ENCODE results near the gene CALML5.

- no peak for TF ChIP-seq CTCF (IDR thresholded peaks at IDR 0.05; ENCODE audit: borderline replicate concordance, extremely low read depth, low read length, poor library complexity, severe bottlenecking)
- TF ChIP-seq EZH2 (IDR thresholded peaks at IDR 0.05; ENCODE audit: borderline replicate concordance, low read depth, low read length, severe bottlenecking) = no peak
Observed at GRCh38 chr10:5480162-5480941, 19.0 kb downstream of the CALML5 start.

All from DND-41 (cell line).